SU-DHL-6 (cell line): ENCODE measurements around the gene CALN1.
"Not testable (repeated sequence)": the region's sequence is repeated elsewhere in the genome, so short reads cannot be mapped to it uniquely, and the experiment has no call there.

Experiments used
- H2AFZ ChIP-seq: fragments of 200-600 bp; sonication (generic); 2 replicates; pipeline ENCODE4 v1.6.1; 2014; ENCODE audit warnings: low read depth, mild to moderate bottlenecking, moderate library complexity, mixed read lengths, antibody characterized with exemption, low read length; ENCODE audit not compliant: severe bottlenecking
- H3F3A ChIP-seq: fragments of 200-600 bp; shearing (Covaris generic); 2 replicates; pipeline ENCODE4 v1.6.0; 2016; ENCODE audit warnings: antibody characterized with exemption, mild to moderate bottlenecking; ENCODE audit not compliant: insufficient read depth
- H3K27ac ChIP-seq: fragments of 200-600 bp; sonication (generic); 2 replicates; pipeline ENCODE4 v1.5.1; 2016; ENCODE audit warnings: low read depth, mild to moderate bottlenecking, low read length, moderate library complexity, mixed read lengths
- H3K27me3 ChIP-seq: fragments of 200-600 bp; sonication (generic), shearing (Covaris generic); 2 replicates; pipeline ENCODE4 v1.6.0; 2014; ENCODE audit warnings: mild to moderate bottlenecking, low read length
- H3K36me3 ChIP-seq: fragments of 200-600 bp; sonication (generic); 2 replicates; pipeline ENCODE4 v1.6.1; 2014; ENCODE audit warnings: mild to moderate bottlenecking, low read length, mixed read lengths
- H3K4me2 ChIP-seq: fragments of 300-600, 200-600 bp; shearing (Covaris generic), sonication (generic); 2 replicates; pipeline ENCODE4 v1.6.0; 2014; ENCODE audit warnings: low read length, low read depth, mild to moderate bottlenecking; ENCODE audit not compliant: poor library complexity, severe bottlenecking
- H3K4me3 ChIP-seq: fragments of 200-600 bp; sonication (generic); 2 replicates; pipeline ENCODE4 v1.5.1; 2014; ENCODE audit warnings: antibody characterized with exemption, low read length, mild to moderate bottlenecking, mixed read lengths; ENCODE audit not compliant: insufficient read depth, poor library complexity, severe bottlenecking
- H3K79me2 ChIP-seq: fragments of 200-600 bp; sonication (generic); 2 replicates; pipeline ENCODE4 v1.6.1; 2014; ENCODE audit warnings: mild to moderate bottlenecking, low read length, moderate library complexity; ENCODE audit not compliant: insufficient read depth
- H3K9ac ChIP-seq: fragments of 200-600 bp; sonication (generic); 2 replicates; pipeline ENCODE4 v1.7.0; 2014; ENCODE audit warnings: mild to moderate bottlenecking, low read length
- H3K9me2 ChIP-seq: fragments of 200-600 bp; sonication (generic); replicated peaks from 2 replicates; pipeline ENCODE4 v1.6.1; 2014; ENCODE audit warnings: low read length; ENCODE audit not compliant: insufficient read depth
- H3K9me3 ChIP-seq: fragments of 200-600 bp; sonication (generic); 2 replicates; pipeline ENCODE4 v1.6.1; 2014; ENCODE audit warnings: low read length, mixed read lengths; ENCODE audit not compliant: insufficient read depth
- H4K20me1 ChIP-seq: fragments of 200-600 bp; sonication (generic); 2 replicates; pipeline ENCODE4 v1.6.1; 2014; ENCODE audit warnings: low read depth, mild to moderate bottlenecking, antibody characterized with exemption, low read length, moderate library complexity, mixed read lengths
- EZH2phosphoT487 ChIP-seq: fragments of 200-600 bp; sonication (generic), shearing (Covaris generic); conservative IDR thresholded peaks from 2 replicates; pipeline ENCODE4 v1.6.1; 2018; ENCODE audit warnings: mild to moderate bottlenecking, antibody characterized with exemption, low read length, moderate library complexity, mixed read lengths
- TF ChIP-seq, protein P1 (sequence below): fragments of 200-600 bp; sonication (generic); IDR thresholded peaks from one replicate; pipeline ENCODE4 v1.5.1; 2017; ENCODE audit warnings: antibody characterized with exemption, mild to moderate bottlenecking, low read length, moderate library complexity; ENCODE audit not compliant: insufficient read depth, poor library complexity, severe bottlenecking

The CALN1 gene

DNA sequence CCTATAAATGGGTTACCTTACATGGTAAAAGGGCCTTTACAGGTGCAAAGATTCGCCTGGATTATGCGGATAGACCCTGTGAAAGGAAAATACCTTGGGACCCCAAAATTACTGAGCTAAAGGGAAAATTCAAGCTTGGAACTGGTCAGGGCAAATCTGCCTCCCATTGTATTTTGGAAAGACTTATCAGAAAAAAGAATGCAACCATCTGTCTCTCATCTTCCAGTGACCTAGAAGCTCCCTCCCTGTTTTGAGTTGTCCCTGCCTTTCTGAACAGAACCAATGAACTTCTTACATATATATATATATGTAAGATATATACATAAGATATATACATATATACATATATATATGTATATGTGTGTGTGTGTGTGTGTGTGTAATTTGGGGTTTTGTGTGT lies 583.8 kb downstream of the CALN1 start:
- Histone ChIP-seq H3K4me3 (no peak overlapping the region), H2AFZ (no peak overlapping the region), H3K79me2 (no peaks in the 10 kb centered on the region), H3F3A (no peaks in the 10 kb centered on the region), H3K9ac (no peak overlapping the region), H3K9me3 (no peaks in the 10 kb centered on the region), H3K9me2 (no peaks in the 10 kb centered on the region), H3K36me3 (no peaks in the 10 kb centered on the region), H3K27me3 (no peaks in the 10 kb centered on the region), H3K27ac (no peak overlapping the region), H3K4me2 (no peak overlapping the region), H4K20me1 (no peaks in the 10 kb centered on the region)
- TF ChIP-seq EZH2phosphoT487, result no peak
- TF ChIP-seq, protein P1, sequence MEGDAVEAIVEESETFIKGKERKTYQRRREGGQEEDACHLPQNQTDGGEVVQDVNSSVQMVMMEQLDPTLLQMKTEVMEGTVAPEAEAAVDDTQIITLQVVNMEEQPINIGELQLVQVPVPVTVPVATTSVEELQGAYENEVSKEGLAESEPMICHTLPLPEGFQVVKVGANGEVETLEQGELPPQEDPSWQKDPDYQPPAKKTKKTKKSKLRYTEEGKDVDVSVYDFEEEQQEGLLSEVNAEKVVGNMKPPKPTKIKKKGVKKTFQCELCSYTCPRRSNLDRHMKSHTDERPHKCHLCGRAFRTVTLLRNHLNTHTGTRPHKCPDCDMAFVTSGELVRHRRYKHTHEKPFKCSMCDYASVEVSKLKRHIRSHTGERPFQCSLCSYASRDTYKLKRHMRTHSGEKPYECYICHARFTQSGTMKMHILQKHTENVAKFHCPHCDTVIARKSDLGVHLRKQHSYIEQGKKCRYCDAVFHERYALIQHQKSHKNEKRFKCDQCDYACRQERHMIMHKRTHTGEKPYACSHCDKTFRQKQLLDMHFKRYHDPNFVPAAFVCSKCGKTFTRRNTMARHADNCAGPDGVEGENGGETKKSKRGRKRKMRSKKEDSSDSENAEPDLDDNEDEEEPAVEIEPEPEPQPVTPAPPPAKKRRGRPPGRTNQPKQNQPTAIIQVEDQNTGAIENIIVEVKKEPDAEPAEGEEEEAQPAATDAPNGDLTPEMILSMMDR, result no peak

GRCh38 chr7:71826141-71826540 lies 586.0 kb downstream of the CALN1 start:
- Histone ChIP-seq H4K20me1 (no peaks in the 10 kb centered on the region), H3K9ac (no peak overlapping the region), H3K27ac (no peak overlapping the region), H3K9me3 (no peaks in the 10 kb centered on the region), H3K36me3 (no peaks in the 10 kb centered on the region), H3K4me3 (no peak overlapping the region), H3K79me2 (no peaks in the 10 kb centered on the region), H3F3A (no peaks in the 10 kb centered on the region), H3K4me2 (no peak overlapping the region), H3K27me3 (no peaks in the 10 kb centered on the region), H2AFZ (no peak overlapping the region), H3K9me2 (no peaks in the 10 kb centered on the region)
- no peak for TF ChIP-seq EZH2phosphoT487
- TF ChIP-seq, protein P1, result no peak

- Histone ChIP-seq H3K4me2 (no peak overlapping the region), H3K27me3 (no peaks in the 10 kb centered on the region), H2AFZ (no peak overlapping the region), H3F3A (no peaks in the 10 kb centered on the region), H3K9ac (no peak overlapping the region), H3K79me2 (no peaks in the 10 kb centered on the region), H3K4me3 (no peak overlapping the region), H4K20me1 (no peaks in the 10 kb centered on the region), H3K9me3 (no peaks in the 10 kb centered on the region), H3K27ac (no peak overlapping the region), H3K9me2 (no peaks in the 10 kb centered on the region), H3K36me3 (no peaks in the 10 kb centered on the region)
- no peak for TF ChIP-seq EZH2phosphoT487
Observed at GRCh38 chr7:71824006-71824760, 588.0 kb downstream of the CALN1 start.

- not testable (repeated sequence) for H3K9me2 ChIP-seq, H3K36me3 ChIP-seq, H4K20me1 ChIP-seq, H3K4me3 ChIP-seq, H3K27me3 ChIP-seq, H3K4me2 ChIP-seq, H3K9ac ChIP-seq, H3K79me2 ChIP-seq, H3F3A ChIP-seq, H2AFZ ChIP-seq, H3K27ac ChIP-seq, H3K9me3 ChIP-seq
Observed at GRCh38 chr7:71822406-71822805, 589.7 kb downstream of the CALN1 start.
